Measurements from ENCODE around the gene ZDHHC1.
A peak's percentile ranks its signal among the peaks of the same experiment; 100 is the strongest.

The ZDHHC1 gene

DNA sequence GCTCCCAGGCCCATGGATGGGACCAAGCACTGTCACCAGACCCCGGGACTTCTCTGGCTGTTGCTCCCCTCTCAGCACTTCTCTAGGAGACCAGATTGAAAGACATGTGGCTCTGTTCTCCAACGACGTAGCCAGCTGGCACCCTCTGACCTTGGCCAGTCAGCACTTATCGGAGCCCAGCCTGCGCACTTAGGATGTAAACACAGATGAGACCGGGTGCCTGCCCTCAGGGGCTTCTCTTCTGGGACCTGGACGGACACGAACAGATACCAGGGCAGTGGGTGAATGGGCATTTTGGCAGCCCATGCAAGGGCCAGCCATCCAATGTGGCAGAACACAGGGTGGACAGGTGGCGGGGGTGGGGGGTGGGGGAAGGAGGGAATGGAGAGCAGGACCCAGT is 6.6 kb downstream of the ZDHHC1 start:
- no peak for DNase-seq

DNA sequence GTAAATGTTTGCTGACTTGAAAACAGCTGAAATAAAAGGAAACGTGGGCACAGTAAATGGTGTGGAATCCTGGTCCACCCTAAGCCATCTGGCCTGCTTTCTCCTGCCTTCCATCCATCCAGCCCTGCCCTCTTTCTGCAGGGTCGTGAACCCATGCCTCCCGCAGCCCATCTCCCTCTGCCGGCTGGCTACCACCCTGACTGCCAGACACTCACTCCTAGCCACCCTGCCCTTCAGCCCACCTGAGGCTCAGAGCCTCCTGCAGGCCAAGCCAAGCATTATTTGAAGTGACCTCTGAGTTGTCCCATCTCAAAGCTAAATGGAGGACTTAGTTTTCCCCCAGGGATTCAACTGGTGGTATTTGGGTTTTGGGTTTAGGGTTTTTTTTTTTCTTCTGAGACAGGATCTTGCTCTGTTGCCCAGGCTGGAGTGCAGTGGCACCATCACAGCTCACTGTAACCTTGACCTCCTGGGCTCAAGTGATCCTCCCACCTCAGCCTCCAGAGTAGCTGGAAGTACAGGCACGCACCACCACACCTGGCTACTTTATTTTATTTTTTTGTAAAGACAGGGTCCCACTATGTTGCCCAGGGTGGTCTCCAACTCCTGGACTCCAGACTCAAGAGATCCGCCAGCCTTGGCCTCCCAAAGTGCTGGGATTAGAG is 8.4 kb downstream of the ZDHHC1 start:
- no peak for DNase-seq

- DNase-seq: no peak
These were observed 9.0 kb downstream of the ZDHHC1 start for GRCh38 chr16:67407176-67407787.

DNA sequence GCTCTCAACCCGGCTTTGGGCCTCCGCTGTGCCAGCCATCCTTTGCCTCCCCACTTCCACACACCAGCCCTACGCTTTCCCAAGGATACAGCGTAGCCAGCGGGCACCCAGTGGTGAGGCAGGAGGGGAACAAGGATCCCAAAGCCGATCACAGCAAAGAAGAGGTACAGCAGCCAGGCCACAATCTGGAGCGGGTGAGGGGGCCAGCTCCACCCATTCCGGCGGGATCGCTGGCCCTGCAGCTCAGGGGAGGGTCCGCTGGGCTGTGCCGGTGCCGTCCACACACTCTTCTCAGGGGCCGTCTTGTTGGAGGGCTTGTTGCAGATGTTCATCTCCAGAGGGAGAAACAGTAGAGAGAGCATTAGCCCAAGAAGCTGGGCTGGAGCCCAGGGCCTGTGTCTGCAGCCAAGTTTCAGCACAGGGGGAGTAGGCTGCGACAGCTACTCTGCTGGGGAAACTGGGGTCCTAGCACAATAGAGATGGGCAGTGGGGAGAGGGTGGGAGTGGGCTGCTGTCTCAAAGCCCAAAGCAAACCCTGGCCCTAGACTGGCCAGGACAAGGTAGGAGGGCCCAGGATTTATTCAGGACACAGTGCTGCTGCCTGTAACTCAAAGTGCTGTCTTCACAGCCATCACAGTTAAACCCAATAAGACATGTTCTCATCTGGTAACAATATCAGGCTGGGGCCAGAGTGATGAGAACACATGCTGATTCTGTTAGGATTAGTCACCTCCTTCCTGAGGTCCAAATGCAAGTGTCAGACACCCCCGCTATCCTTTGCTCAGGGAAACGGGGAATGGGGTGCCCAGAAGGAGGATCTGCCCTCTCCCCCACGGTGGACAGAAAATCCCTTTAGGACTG is 9.9 kb downstream of the ZDHHC1 start:
- no peak for DNase-seq

GRCh38 chr16:67405336-67405735 is 10.9 kb downstream of the ZDHHC1 start:
- no peak for DNase-seq

GRCh38 chr16:67404740-67405226 is 11.5 kb downstream of the ZDHHC1 start:
- DNase-seq: no peak

- DNase-seq: no peak
These were observed 12.2 kb downstream of the ZDHHC1 start for GRCh38 chr16:67403976-67404555.

DNA sequence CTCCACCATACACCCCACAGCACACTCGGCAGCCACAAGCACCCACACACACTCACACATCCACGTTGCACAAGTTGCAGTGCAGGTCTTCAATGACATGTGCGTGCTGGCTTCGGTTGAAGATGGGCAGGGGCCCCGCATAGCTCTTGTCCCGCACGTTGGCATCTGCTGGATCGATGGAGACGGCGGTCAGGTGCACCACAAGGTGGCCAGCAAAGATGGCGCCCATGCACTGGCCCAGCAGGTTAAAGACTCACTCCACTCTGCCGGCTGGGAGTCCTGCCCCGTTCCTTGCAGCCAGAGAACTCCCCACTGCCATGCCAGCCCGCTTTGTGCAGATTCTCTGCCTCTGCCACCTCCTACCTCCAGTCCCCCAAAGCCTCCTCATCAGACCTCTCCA is 15.4 kb downstream of the ZDHHC1 start:
- no peak for DNase-seq

- no peak for DNase-seq
These were observed 16.2 kb downstream of the ZDHHC1 start for GRCh38 chr16:67399749-67400704.

DNA sequence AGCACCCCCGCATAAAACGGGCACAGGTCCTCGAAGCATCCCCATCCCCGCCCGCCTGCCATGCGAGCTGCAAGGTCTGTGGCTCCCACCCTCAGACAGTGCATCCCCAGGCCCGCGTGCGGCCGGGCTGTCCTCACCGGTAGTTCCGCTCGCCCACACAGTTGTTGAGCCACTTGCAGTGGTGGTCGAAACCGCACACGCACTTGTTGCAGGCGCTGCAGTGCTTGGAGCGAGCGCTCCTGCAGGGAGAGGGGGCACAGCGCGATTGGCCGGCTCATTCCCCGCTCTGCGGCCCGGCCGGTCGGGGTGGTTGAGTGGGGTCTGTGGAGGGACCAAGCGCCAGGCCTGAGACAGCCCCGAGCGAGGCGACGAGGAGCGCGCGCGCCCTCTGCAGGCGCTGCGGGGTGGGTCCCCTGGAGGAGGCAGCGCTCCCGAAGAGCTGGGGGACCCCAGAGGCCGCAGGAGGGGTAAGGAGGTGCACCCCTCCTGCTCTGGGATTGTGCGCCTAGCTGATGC is 17.0 kb downstream of the ZDHHC1 start:
- peak; percentile 85 for DNase-seq

DNA sequence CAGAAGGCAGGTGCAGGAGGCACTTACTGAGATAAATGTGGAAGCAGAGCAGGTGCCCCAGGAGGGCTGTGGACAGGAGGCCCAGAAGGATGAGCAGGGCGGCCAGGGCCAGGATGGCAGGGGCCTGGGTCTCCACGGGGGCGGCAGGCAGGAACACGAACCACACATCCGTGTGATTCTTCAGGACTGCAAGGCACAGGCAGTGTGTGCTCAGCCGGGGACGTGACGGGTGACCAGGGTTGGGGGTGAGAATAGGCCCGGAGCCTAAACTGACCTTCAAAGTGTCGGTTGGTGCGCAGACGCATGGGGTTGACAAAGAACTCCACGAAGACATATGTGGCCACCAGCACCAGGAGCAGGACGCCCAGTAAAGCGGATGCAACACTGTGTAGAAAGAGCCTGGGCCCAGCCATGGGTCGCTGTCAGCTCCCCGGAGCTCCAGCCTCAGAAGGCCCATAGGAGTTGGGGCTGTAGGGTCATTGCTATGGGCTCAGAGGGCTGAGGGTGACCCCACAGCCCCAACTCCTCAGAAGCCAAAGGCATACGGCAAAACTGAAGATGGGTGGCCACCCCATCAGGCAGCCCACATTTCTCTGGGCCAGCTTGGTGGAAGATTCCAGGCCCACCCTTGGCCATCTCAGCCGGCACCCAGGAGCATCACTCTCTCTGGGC is 17.6 kb downstream of the ZDHHC1 start:
- DNase-seq: no peak

- peak; percentile 51 for DNase-seq
These were observed 18.3 kb downstream of the ZDHHC1 start for GRCh38 chr16:67397812-67398545.

- DNase-seq: peak; percentile 30
These were observed 19.1 kb downstream of the ZDHHC1 start for GRCh38 chr16:67397036-67397801.

- peak; percentile 57 for DNase-seq
These were observed 19.9 kb downstream of the ZDHHC1 start for GRCh38 chr16:67396159-67397035.

- DNase-seq: peak; percentile 52
These were observed 20.7 kb downstream of the ZDHHC1 start for GRCh38 chr16:67395458-67396158.

- DNase-seq: no peak
These were observed 21.2 kb downstream of the ZDHHC1 start for GRCh38 chr16:67395105-67395457.
